ENCODE measurements around the gene GALK2.

- TF ChIP-seq BHLHE40 (IDR thresholded peaks at IDR 0.05; ENCODE audit: low read depth, low read length), result no peak
- no peak for TF ChIP-seq CTCF (conservative IDR thresholded peaks at IDR 0.05; ENCODE audit: low read depth, low read length)
- no peak for TF ChIP-seq CEBPB (IDR thresholded peaks at IDR 0.05; ENCODE audit: low read depth, low read length)
- TF ChIP-seq POLR2A (IDR thresholded peaks at IDR 0.05; ENCODE audit: low read depth, low read length), result no peak
- no peak for TF ChIP-seq MXI1 (IDR thresholded peaks at IDR 0.05; ENCODE audit: borderline replicate concordance, low read depth, low read length)
- no peak for TF ChIP-seq FOS (IDR thresholded peaks at IDR 0.05; ENCODE audit: low read depth, low read length)
- TF ChIP-seq, protein P1, sequence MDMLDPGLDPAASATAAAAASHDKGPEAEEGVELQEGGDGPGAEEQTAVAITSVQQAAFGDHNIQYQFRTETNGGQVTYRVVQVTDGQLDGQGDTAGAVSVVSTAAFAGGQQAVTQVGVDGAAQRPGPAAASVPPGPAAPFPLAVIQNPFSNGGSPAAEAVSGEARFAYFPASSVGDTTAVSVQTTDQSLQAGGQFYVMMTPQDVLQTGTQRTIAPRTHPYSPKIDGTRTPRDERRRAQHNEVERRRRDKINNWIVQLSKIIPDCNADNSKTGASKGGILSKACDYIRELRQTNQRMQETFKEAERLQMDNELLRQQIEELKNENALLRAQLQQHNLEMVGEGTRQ (IDR thresholded peaks at IDR 0.05; ENCODE audit: low read depth, low read length), result no peak
- TF ChIP-seq RFX5 (IDR thresholded peaks at IDR 0.05; ENCODE audit: low read depth, low read length), result no peak
- TF ChIP-seq RAD21 (IDR thresholded peaks at IDR 0.05; ENCODE audit: low read length), result no peak
- no peak for TF ChIP-seq SMC3 (IDR thresholded peaks at IDR 0.05; ENCODE audit: low read depth, low read length)
- no peak for TF ChIP-seq MAZ (IDR thresholded peaks at IDR 0.05; ENCODE audit: borderline replicate concordance, low read depth, low read length)
- TF ChIP-seq NFE2L2 (IDR thresholded peaks at IDR 0.05; ENCODE audit: low read depth, low read length), result no peak
- TF ChIP-seq, protein P2, sequence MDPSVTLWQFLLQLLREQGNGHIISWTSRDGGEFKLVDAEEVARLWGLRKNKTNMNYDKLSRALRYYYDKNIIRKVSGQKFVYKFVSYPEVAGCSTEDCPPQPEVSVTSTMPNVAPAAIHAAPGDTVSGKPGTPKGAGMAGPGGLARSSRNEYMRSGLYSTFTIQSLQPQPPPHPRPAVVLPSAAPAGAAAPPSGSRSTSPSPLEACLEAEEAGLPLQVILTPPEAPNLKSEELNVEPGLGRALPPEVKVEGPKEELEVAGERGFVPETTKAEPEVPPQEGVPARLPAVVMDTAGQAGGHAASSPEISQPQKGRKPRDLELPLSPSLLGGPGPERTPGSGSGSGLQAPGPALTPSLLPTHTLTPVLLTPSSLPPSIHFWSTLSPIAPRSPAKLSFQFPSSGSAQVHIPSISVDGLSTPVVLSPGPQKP (IDR thresholded peaks at IDR 0.05; ENCODE audit: borderline replicate concordance, low read depth, low read length), result no peak
- no peak for TF ChIP-seq RCOR1 (IDR thresholded peaks at IDR 0.05; ENCODE audit: insufficient replicate concordance, low read length)
Measured at GRCh38 chr15:49279521-49280456, 109.7 kb downstream of the GALK2 start.
